PFSK-1 (cell line): ENCODE results near the gene RAD51D.

Experiments
- FOXP2 ChIP-seq: optimal IDR thresholded peaks from 2 replicates; pipeline ENCODE3; 2011; ENCODE audit warnings: borderline replicate concordance, control low read depth, inconsistent platforms; ENCODE audit not compliant: insufficient read depth; ENCODE audit errors: extremely low read length, extremely low read depth
- POLR2AphosphoS5 ChIP-seq: IDR thresholded peaks from 2 replicates; pipeline ENCODE4 v1.6.1; 2012; ENCODE audit warnings: low read depth, mild to moderate bottlenecking, control low read depth, low read length, moderate library complexity
- REST ChIP-seq, 2 experiments: IDR thresholded peaks; 2 replicates each; pipeline versions ENCODE4 v1.6.1 to v1.8.0; 2011 to 2012; ENCODE audit warnings: low read depth in 2 of 2, low read length in 2 of 2, control low read depth in 1 of 2, inconsistent platforms in 1 of 2, mild to moderate bottlenecking in 1 of 2, moderate library complexity in 1 of 2; ENCODE audit not compliant: insufficient read depth in 1 of 2
- SIN3A ChIP-seq: IDR thresholded peaks from 2 replicates; pipeline ENCODE4 v1.6.1; 2012; ENCODE audit warnings: mild to moderate bottlenecking, low read length, moderate library complexity, borderline replicate concordance; ENCODE audit not compliant: insufficient read depth
- TAF1 ChIP-seq: IDR thresholded peaks from 2 replicates; pipeline ENCODE4 v1.6.1; 2012; ENCODE audit warnings: low read length, control low read depth, borderline replicate concordance; ENCODE audit not compliant: insufficient read depth

- no peak for TF ChIP-seq POLR2AphosphoS5
- no peak for TF ChIP-seq SIN3A
- no peak for TF ChIP-seq REST (IDR thresholded peaks at IDR 0.05; ENCODE audit: insufficient read depth in 1 of 2, low read depth in 2 of 2, low read length in 2 of 2)
- no peak for TF ChIP-seq TAF1
- TF ChIP-seq FOXP2: no peak
Measured at GRCh38 chr17:35082073-35082657, 37.5 kb downstream of the RAD51D start.
